Mesenchymal stem cell (in vitro differentiated cells and primary cell): ENCODE results near the gene SEC22B.
"Not testable (repeated sequence)": the region's sequence is repeated elsewhere in the genome, so short reads cannot be mapped to it uniquely, and the experiment has no call there.

Source experiments
- DNase-seq: peaks from one replicate; pipeline ENCODE4 v3.0.0-alpha.2; 2013
- H2AFZ ChIP-seq: one replicate; pipeline ENCODE4 v1.6.1; 2013; ENCODE audit warnings: low read depth, mild to moderate bottlenecking, control low read depth, inconsistent platforms, low read length, moderate library complexity
- H2AK5ac ChIP-seq: 2 replicates; pipeline ENCODE4 v1.6.1; 2013; ENCODE audit warnings: low read length, moderate library complexity, mild to moderate bottlenecking, inconsistent platforms; ENCODE audit not compliant: severe bottlenecking
- H2BK120ac ChIP-seq: one replicate; pipeline ENCODE4 v1.6.1; 2013; ENCODE audit warnings: low read depth, mild to moderate bottlenecking, inconsistent platforms, low read length, moderate library complexity
- H2BK12ac ChIP-seq, 2 experiments: one replicate each; pipeline ENCODE4 v1.6.1; 2013; ENCODE audit warnings: inconsistent platforms in 2 of 2, low read length in 2 of 2, mild to moderate bottlenecking in 2 of 2, moderate library complexity in 2 of 2, control low read depth in 1 of 2
- H2BK15ac ChIP-seq: one replicate; pipeline ENCODE4 v1.6.1; 2013; ENCODE audit warnings: mild to moderate bottlenecking, low read depth, inconsistent platforms; ENCODE audit not compliant: poor library complexity, severe bottlenecking
- H2BK5ac ChIP-seq: 2 replicates; pipeline ENCODE4 v1.6.1; 2013; ENCODE audit warnings: low read depth, mild to moderate bottlenecking, low read length, control low read depth, inconsistent platforms; ENCODE audit not compliant: poor library complexity, severe bottlenecking
- H3K14ac ChIP-seq, 2 experiments: one replicate each; pipeline ENCODE4 v1.6.1; 2013; ENCODE audit warnings: inconsistent platforms in 2 of 2, low read length in 2 of 2, control low read depth in 1 of 2, mild to moderate bottlenecking in 1 of 2, moderate library complexity in 1 of 2
- H3K18ac ChIP-seq, 2 experiments: one replicate each; pipeline ENCODE4 v1.6.1; 2013; ENCODE audit warnings: inconsistent platforms in 2 of 2, low read length in 2 of 2, control low read depth in 1 of 2, low read depth in 1 of 2, mild to moderate bottlenecking in 1 of 2
- H3K23ac ChIP-seq, 2 experiments: one replicate each; pipeline ENCODE4 v1.6.1; 2013; ENCODE audit warnings: inconsistent platforms in 2 of 2, low read length in 2 of 2, mild to moderate bottlenecking in 2 of 2, moderate library complexity in 2 of 2, control low read depth in 1 of 2
- H3K27ac ChIP-seq: 2 replicates; pipeline ENCODE4 v1.5.1; 2013; ENCODE audit warnings: mild to moderate bottlenecking, moderate library complexity, low read length, control low read depth, inconsistent platforms; ENCODE audit not compliant: poor library complexity, severe bottlenecking
- H3K27me3 ChIP-seq, 2 experiments: 2 replicates each; pipeline versions ENCODE4 v1.6.1 to v1.7.0; 2013; ENCODE audit warnings: low read length in 2 of 2, mild to moderate bottlenecking in 2 of 2, moderate library complexity in 2 of 2, control low read depth in 1 of 2, inconsistent platforms in 1 of 2; ENCODE audit not compliant: control insufficient read depth in 1 of 2, insufficient read depth in 1 of 2
- H3K36me3 ChIP-seq, 2 experiments: 2 replicates each; pipeline versions ENCODE4 v1.6.1 to v1.7.0; 2013; ENCODE audit warnings: low read length in 2 of 2, control low read depth in 1 of 2, inconsistent platforms in 1 of 2, low read depth in 1 of 2, mild to moderate bottlenecking in 1 of 2; ENCODE audit not compliant: insufficient read depth in 2 of 2, control insufficient read depth in 1 of 2
- H3K4ac ChIP-seq, 2 experiments: one replicate each; pipeline ENCODE4 v1.6.1; 2013; ENCODE audit warnings: inconsistent platforms in 2 of 2, low read length in 2 of 2, mild to moderate bottlenecking in 2 of 2, moderate library complexity in 2 of 2, control low read depth in 1 of 2, low read depth in 1 of 2
- H3K4me1 ChIP-seq: 2 replicates; pipeline ENCODE4 v1.6.1; 2013; ENCODE audit warnings: low read depth, low read length, control low read depth; ENCODE audit not compliant: control insufficient read depth, insufficient read depth
- H3K4me2 ChIP-seq: 2 replicates; pipeline ENCODE4 v1.6.1; 2013; ENCODE audit warnings: low read length, mild to moderate bottlenecking, inconsistent platforms; ENCODE audit not compliant: poor library complexity, severe bottlenecking
- H3K4me3 ChIP-seq, 2 experiments: 2 replicates each; pipeline versions ENCODE4 v1.5.1 to v1.7.0; 2013; ENCODE audit warnings: low read length in 2 of 2, mild to moderate bottlenecking in 2 of 2, control low read depth in 1 of 2, low read depth in 1 of 2; ENCODE audit not compliant: insufficient read depth in 1 of 2
- H3K79me1 ChIP-seq: replicated peaks from 2 replicates; pipeline ENCODE4 v1.6.1; 2013; ENCODE audit warnings: mild to moderate bottlenecking, control low read depth, low read length, inconsistent platforms; ENCODE audit not compliant: poor library complexity, severe bottlenecking
- H3K9ac ChIP-seq: 2 replicates; pipeline ENCODE4 v1.7.0; 2013; ENCODE audit warnings: mild to moderate bottlenecking, low read length, moderate library complexity
- H3K9me3 ChIP-seq: 2 replicates; pipeline ENCODE4 v1.7.0; 2013; ENCODE audit warnings: mild to moderate bottlenecking, low read length; ENCODE audit not compliant: control insufficient read depth
- H4K8ac ChIP-seq: one replicate; pipeline ENCODE4 v1.6.1; 2013; ENCODE audit warnings: inconsistent platforms, mild to moderate bottlenecking, low read length, moderate library complexity
- H4K91ac ChIP-seq: one replicate; pipeline ENCODE4 v1.6.1; 2013; ENCODE audit warnings: mild to moderate bottlenecking, low read length, inconsistent platforms
- WGBS: methylation state at CpG from one replicate; pipeline ENCODE4 v1.1.7; 2013; ENCODE audit warnings: mixed read lengths; 5-methylcytosine and 5-hydroxymethylcytosine counted together

Gene SEC22B

GRCh38 chr1:120112212-120112611 lies 64.1 kb downstream of the SEC22B start:
- H3K23ac ChIP-seq, H3K14ac ChIP-seq, H3K4me3 ChIP-seq, H3K9me3 ChIP-seq, H2AFZ ChIP-seq, H2BK15ac ChIP-seq, H4K8ac ChIP-seq, DNase-seq, H3K18ac ChIP-seq, H3K4me2 ChIP-seq, H3K79me1 ChIP-seq, H2BK120ac ChIP-seq, H3K27ac ChIP-seq, H3K27me3 ChIP-seq, H2AK5ac ChIP-seq, H2BK5ac ChIP-seq, H3K4me1 ChIP-seq, H3K4ac ChIP-seq, H3K36me3 ChIP-seq, H2BK12ac ChIP-seq, H3K9ac ChIP-seq, H4K91ac ChIP-seq: not testable (repeated sequence)
- WGBS = 95% methylated on average over 3 of the region's 5 CpGs

- H3K27me3 ChIP-seq, H3K36me3 ChIP-seq, H3K4me1 ChIP-seq, H2AK5ac ChIP-seq, H4K8ac ChIP-seq, H2BK5ac ChIP-seq, H3K18ac ChIP-seq, H3K9me3 ChIP-seq, H3K4ac ChIP-seq, DNase-seq, H3K4me2 ChIP-seq, H3K14ac ChIP-seq, H3K27ac ChIP-seq, H2BK15ac ChIP-seq, H3K79me1 ChIP-seq, H3K4me3 ChIP-seq, H2BK12ac ChIP-seq, H4K91ac ChIP-seq, H3K9ac ChIP-seq, H3K23ac ChIP-seq, H2AFZ ChIP-seq, H2BK120ac ChIP-seq: not testable (repeated sequence)
- no CpG with 5 or more reads among the region's 3 CpGs for WGBS
Observed at GRCh38 chr1:120111771-120112170, 64.5 kb downstream of the SEC22B start.

- not testable (repeated sequence) for H3K36me3 ChIP-seq, H2BK5ac ChIP-seq, H3K4me2 ChIP-seq, H3K9ac ChIP-seq, DNase-seq, H2BK120ac ChIP-seq, H3K23ac ChIP-seq, H3K9me3 ChIP-seq, H3K27me3 ChIP-seq, H3K4ac ChIP-seq, H3K79me1 ChIP-seq, H3K4me1 ChIP-seq, H2BK15ac ChIP-seq, H3K18ac ChIP-seq, H3K14ac ChIP-seq, H3K27ac ChIP-seq, H2AK5ac ChIP-seq, H2AFZ ChIP-seq, H3K4me3 ChIP-seq, H4K8ac ChIP-seq, H4K91ac ChIP-seq, H2BK12ac ChIP-seq
- no CpG with 5 or more reads among the region's 2 CpGs for WGBS
Observed at GRCh38 chr1:120111008-120111407, 65.3 kb downstream of the SEC22B start.

- H3K4ac ChIP-seq, H2BK120ac ChIP-seq, H3K4me1 ChIP-seq, H3K4me2 ChIP-seq, H3K9ac ChIP-seq, H3K23ac ChIP-seq, H2BK12ac ChIP-seq, H3K4me3 ChIP-seq, H2AK5ac ChIP-seq, H4K8ac ChIP-seq, H3K9me3 ChIP-seq, H3K27ac ChIP-seq, H2AFZ ChIP-seq, H3K18ac ChIP-seq, H3K27me3 ChIP-seq, DNase-seq, H3K36me3 ChIP-seq, H2BK15ac ChIP-seq, H4K91ac ChIP-seq, H2BK5ac ChIP-seq, H3K14ac ChIP-seq, H3K79me1 ChIP-seq: not testable (repeated sequence)
- WGBS = 100% methylated on average over 3 of the region's 9 CpGs
Observed at GRCh38 chr1:120109656-120110055, 66.7 kb downstream of the SEC22B start.
